ENCODE data around the gene DOK7. TPM values are rescaled to one million over a fixed set of nuclear protein-coding genes. Genes with fewer than 3 reads are reported as not detected.
"Not testable (repeated sequence)": the region's sequence is repeated elsewhere in the genome, so short reads cannot be mapped to it uniquely, and the experiment has no call there.

The DOK7 gene
- total and polyA plus RNA-seq, 7 donors: 0.85 to 1.9 (median 1.2) TPM; not detected in 4

DNA sequence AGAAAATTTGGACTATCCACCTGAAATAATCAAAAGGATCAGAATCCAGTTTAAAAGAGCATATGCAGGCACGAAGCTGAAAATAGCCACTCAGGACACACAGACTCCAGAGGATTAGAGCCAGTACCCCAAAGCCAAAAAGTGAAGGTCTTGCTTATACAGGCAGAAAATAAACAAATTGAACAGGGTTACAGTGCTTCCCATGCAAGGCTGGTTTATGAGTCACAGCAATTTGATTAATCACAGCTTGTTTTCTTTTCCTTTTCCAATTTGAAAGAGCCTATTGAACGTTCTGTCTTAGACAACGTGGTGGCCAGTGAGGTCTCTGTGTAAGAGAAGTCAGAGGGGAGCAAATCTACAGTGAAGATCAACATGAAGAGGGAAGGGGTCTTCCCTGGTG, 11.2 kb upstream of the DOK7 start:
- DNase-seq: no peak
- H3K27me3 ChIP-seq: no peaks in the 10 kb centered on the region
- H3K4me3 ChIP-seq: no peak overlapping the region
- H3K27ac ChIP-seq: no peak overlapping the region
- H3K4me1 ChIP-seq: peaks cover 0 to 8% (median 0%) of the 10 kb centered on the region in 4 donors
- WGBS, 2 donors: 44 to 55% methylated on average over 3 of the region's 3 CpGs
- TF ChIP-seq CTCF (IDR thresholded peaks at IDR 0.05) (no peak), POLR2AphosphoS5 (IDR thresholded peaks at IDR 0.05) (no peak), EP300 (IDR thresholded peaks at IDR 0.05) (no peak), POLR2A (IDR thresholded peaks at IDR 0.05) (no peak)
- peaks cover 0 to 10% (median 4%) of the 10 kb centered on the region in 4 donors for H3K9me3 ChIP-seq
- no peaks in the 10 kb centered on the region for H3K36me3 ChIP-seq
- intact Hi-C loops (cut with DNase I): no loop called here

- Histone ChIP-seq H3K27me3 (no peaks in the 10 kb centered on the region), H3K27ac (no peak overlapping the region), H3K4me1 (peaks cover 0 to 8% (median 0%) of the 10 kb centered on the region in 4 donors), H3K36me3 (no peaks in the 10 kb centered on the region), H3K9me3 (peaks cover 0 to 10% (median 4%) of the 10 kb centered on the region in 4 donors), H3K4me3 (no peak overlapping the region)
- intact Hi-C loops (cut with DNase I): no loop called here
- no peak for TF ChIP-seq POLR2AphosphoS5 (IDR thresholded peaks at IDR 0.05)
- 49 to 79% methylated on average over 7 of the region's 7 CpGs for WGBS, 2 donors
- DNase-seq: no peak
These were observed 10.7 kb upstream of the DOK7 start for GRCh38 chr4:3452376-3452775.

DNA sequence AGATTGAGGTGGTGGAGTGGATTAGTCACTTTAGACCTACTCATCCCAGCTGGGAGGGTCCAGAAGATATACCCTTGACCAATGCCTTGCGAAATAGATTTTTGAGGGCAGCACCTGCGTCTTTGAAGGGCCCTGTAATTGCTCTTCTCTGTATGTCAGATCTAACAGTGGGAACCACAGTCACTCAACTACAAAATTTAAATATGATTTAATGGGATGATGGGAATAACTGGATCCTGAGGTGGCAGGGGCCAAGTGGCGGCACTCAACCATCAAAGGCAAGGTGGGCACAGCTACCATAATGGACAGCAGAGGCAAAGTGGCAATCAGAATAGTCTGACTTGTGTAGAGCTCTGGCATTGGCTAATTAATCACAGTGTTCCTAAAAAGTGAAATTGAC, 7.5 kb upstream of the DOK7 start:
- H3K27ac ChIP-seq; H3K27me3 ChIP-seq; intact Hi-C loops (cut with DNase I); H3K36me3 ChIP-seq; H3K4me3 ChIP-seq; H3K4me1 ChIP-seq; DNase-seq: not testable (repeated sequence)
- peaks cover 0 to 10% (median 4%) of the 10 kb centered on the region in 4 donors for H3K9me3 ChIP-seq
- 94 to 95% methylated on average over 3 of the region's 3 CpGs for WGBS, 2 donors

GRCh38 chr4:3458371-3458770, 4.7 kb upstream of the DOK7 start:
- Histone ChIP-seq H3K4me3 (no peak overlapping the region), H3K27me3 (peaks cover 2 to 17% (median 5%) of the 10 kb centered on the region in 3 donors), H3K36me3 (no peaks in the 10 kb centered on the region), H3K9me3 (peaks cover 0 to 10% (median 4%) of the 10 kb centered on the region in 4 donors), H3K4me1 (peaks cover 0 to 21% (median 12%) of the 10 kb centered on the region in 4 donors), H3K27ac (no peak overlapping the region)
- no peak for DNase-seq
- intact Hi-C loops (cut with DNase I): no loop called here
- WGBS, 2 donors: 91 to 92% methylated on average over 6 of the region's 6 CpGs
- TF ChIP-seq POLR2AphosphoS5 (IDR thresholded peaks at IDR 0.05) (no peak), POLR2A (IDR thresholded peaks at IDR 0.05) (no peak), CTCF (IDR thresholded peaks at IDR 0.05) (no peak), EP300 (IDR thresholded peaks at IDR 0.05) (no peak)

GRCh38 chr4:3459156-3459555, 4.0 kb upstream of the DOK7 start:
- DNase-seq; intact Hi-C loops (cut with DNase I); H3K27ac ChIP-seq; H3K4me3 ChIP-seq; H3K36me3 ChIP-seq: not testable (repeated sequence)
- Histone ChIP-seq H3K4me1 (peaks cover 0 to 24% (median 17%) of the 10 kb centered on the region in 4 donors), H3K9me3 (peaks cover 0 to 10% (median 4%) of the 10 kb centered on the region in 4 donors), H3K27me3 (peaks cover 9 to 25% (median 9%) of the 10 kb centered on the region in 3 donors)
- 91 to 95% methylated on average over 5 of the region's 5 CpGs for WGBS, 2 donors

- H3K4me1 ChIP-seq: peaks cover 0 to 24% (median 17%) of the 10 kb centered on the region in 4 donors
- WGBS, 2 donors: 78 to 88% methylated on average over 5 of the region's 5 CpGs
- intact Hi-C loops (cut with DNase I): no loop called here
- no peak for DNase-seq
- no peak overlapping the region for H3K4me3 ChIP-seq
- no peak overlapping the region for H3K27ac ChIP-seq
- H3K36me3 ChIP-seq: no peaks in the 10 kb centered on the region
- no peak for TF ChIP-seq POLR2A (IDR thresholded peaks at IDR 0.05)
- no peak for TF ChIP-seq CTCF (IDR thresholded peaks at IDR 0.05)
- no peak for TF ChIP-seq EP300 (IDR thresholded peaks at IDR 0.05)
- no peak for TF ChIP-seq POLR2AphosphoS5 (IDR thresholded peaks at IDR 0.05)
- peaks cover 9 to 43% (median 9%) of the 10 kb centered on the region in 3 donors for H3K27me3 ChIP-seq
- H3K9me3 ChIP-seq: peaks cover 0 to under 1% (median 0%) of the 10 kb centered on the region in 4 donors
These were observed 2.2 kb upstream of the DOK7 start for GRCh38 chr4:3460926-3461325.

Measured in sigmoid colon (tissue), 7 donors.